Mesothelial cell of epicardium (in vitro differentiated cells): ENCODE measurements around the gene TAPT1. TPM values are rescaled to one million over a fixed set of nuclear protein-coding genes. Genes with fewer than 3 reads are reported as not detected.

Experiments used
- DNase-seq, 2 experiments: peaks; one replicate each; pipeline ENCODE4 v3.0.0; 2021; ENCODE audit warnings: low spot score in 2 of 2; ENCODE audit not compliant: unreplicated experiment in 2 of 2
- H3K27ac Mint-ChIP-seq: 2 replicates; pipeline ENCODE4 v1.8.0; 2021; ENCODE audit warnings: mixed read lengths
- H3K27me3 Mint-ChIP-seq: 2 replicates; pipeline ENCODE4 v1.8.0; 2021; ENCODE audit warnings: low read depth, mixed read lengths
- H3K36me3 Mint-ChIP-seq: 2 replicates; pipeline ENCODE4 v1.8.0; 2021; ENCODE audit warnings: mixed read lengths
- H3K4me1 Mint-ChIP-seq: 2 replicates; pipeline ENCODE4 v1.8.0; 2021; ENCODE audit warnings: mixed read lengths
- H3K4me3 Mint-ChIP-seq: 2 replicates; pipeline ENCODE4 v1.8.0; 2021; ENCODE audit warnings: mild to moderate bottlenecking, moderate library complexity, mixed read lengths
- H3K9me3 Mint-ChIP-seq: 2 replicates; pipeline ENCODE4 v1.8.0; 2021; ENCODE audit warnings: mixed read lengths
- total RNA-seq: library from RNA; stranded (reverse); gene quantifications from 3 replicates; pipeline ENCODE4 v1.2.1, GENCODE V29; 2021
- TF ChIP-seq, protein P1 (sequence below): fragments of 200-600 bp; sonication (generic); IDR thresholded peaks from one replicate; pipeline ENCODE4 v1.5.0; 2021; ENCODE audit warnings: antibody characterized with exemption; ENCODE audit not compliant: unreplicated experiment

TAPT1 gene
- total RNA-seq, 1 donor from 2014 or later: 38.7 TPM

DNA sequence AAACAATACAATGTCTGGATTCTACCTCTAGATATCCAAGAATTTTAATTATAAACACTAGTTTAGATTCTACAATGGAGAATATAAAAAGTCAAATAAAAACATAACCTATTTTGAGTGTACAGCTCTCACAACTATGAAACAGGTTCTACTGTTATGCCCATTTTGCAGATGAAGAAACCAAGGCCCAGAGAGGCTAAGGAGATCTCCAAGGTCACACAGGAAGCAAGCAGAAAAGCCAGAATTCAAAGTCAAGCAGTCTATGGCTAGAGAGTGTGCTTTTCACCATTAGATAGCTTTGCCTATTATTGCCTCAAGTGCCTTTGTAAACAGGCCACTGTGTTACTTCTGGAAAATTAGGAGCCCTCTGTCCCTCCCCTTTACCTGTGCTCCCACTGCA, 7.3 kb downstream of the TAPT1 start:
- Mint-ChIP-seq H3K9me3 (no peaks in the 10 kb centered on the region), H3K4me3 (no peak overlapping the region), H3K36me3 (peaks cover 2% of the 10 kb centered on the region), H3K27ac (no peak overlapping the region), H3K27me3 (no peaks in the 10 kb centered on the region), H3K4me1 (peaks cover 13% of the 10 kb centered on the region)
- no peak for DNase-seq
- TF ChIP-seq, protein P1, sequence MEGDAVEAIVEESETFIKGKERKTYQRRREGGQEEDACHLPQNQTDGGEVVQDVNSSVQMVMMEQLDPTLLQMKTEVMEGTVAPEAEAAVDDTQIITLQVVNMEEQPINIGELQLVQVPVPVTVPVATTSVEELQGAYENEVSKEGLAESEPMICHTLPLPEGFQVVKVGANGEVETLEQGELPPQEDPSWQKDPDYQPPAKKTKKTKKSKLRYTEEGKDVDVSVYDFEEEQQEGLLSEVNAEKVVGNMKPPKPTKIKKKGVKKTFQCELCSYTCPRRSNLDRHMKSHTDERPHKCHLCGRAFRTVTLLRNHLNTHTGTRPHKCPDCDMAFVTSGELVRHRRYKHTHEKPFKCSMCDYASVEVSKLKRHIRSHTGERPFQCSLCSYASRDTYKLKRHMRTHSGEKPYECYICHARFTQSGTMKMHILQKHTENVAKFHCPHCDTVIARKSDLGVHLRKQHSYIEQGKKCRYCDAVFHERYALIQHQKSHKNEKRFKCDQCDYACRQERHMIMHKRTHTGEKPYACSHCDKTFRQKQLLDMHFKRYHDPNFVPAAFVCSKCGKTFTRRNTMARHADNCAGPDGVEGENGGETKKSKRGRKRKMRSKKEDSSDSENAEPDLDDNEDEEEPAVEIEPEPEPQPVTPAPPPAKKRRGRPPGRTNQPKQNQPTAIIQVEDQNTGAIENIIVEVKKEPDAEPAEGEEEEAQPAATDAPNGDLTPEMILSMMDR: no peak

GRCh38 chr4:16217300-16218051, 8.8 kb downstream of the TAPT1 start:
- TF ChIP-seq, protein P1: no peak
- DNase-seq: no peak
- Mint-ChIP-seq H3K4me3 (no peak overlapping the region), H3K27me3 (no peaks in the 10 kb centered on the region), H3K27ac (no peak overlapping the region), H3K4me1 (peaks cover 13% of the 10 kb centered on the region), H3K36me3 (peaks cover 2% of the 10 kb centered on the region), H3K9me3 (no peaks in the 10 kb centered on the region)

DNA sequence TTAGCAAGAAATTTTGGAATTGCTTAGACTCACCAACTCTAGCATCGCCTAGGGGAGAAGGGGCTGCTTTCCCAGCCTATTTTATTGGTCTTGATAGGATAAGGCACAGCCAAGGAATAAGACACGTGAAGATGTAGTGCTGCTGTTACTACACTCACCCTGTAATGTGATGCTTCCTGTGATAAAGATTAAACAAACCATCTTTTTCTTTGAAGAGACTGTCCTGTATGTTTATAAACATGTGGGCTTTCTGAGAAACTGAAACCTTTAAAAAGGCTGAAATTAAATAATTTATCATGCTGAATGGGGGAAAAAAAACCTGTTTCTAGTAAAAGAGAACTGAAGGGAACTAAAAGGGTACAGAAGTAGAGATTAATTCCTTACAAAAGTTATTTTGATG, 13.2 kb downstream of the TAPT1 start:
- no peak for DNase-seq
- Mint-ChIP-seq H3K27me3 (no peaks in the 10 kb centered on the region), H3K36me3 (no peaks in the 10 kb centered on the region), H3K4me3 (no peak overlapping the region), H3K9me3 (no peaks in the 10 kb centered on the region), H3K27ac (peak overlapping the region; percentile 57), H3K4me1 (peaks cover 19% of the 10 kb centered on the region)
- TF ChIP-seq, protein P1: no peak

- Mint-ChIP-seq H3K4me3 (no peak overlapping the region), H3K9me3 (no peaks in the 10 kb centered on the region), H3K27me3 (no peaks in the 10 kb centered on the region), H3K27ac (peak overlapping the region; percentile 58), H3K4me1 (peaks cover 19% of the 10 kb centered on the region), H3K36me3 (no peaks in the 10 kb centered on the region)
- DNase-seq: no peak
- TF ChIP-seq, protein P1: no peak
Measured at GRCh38 chr4:16212138-16212782, 14.0 kb downstream of the TAPT1 start.

DNA sequence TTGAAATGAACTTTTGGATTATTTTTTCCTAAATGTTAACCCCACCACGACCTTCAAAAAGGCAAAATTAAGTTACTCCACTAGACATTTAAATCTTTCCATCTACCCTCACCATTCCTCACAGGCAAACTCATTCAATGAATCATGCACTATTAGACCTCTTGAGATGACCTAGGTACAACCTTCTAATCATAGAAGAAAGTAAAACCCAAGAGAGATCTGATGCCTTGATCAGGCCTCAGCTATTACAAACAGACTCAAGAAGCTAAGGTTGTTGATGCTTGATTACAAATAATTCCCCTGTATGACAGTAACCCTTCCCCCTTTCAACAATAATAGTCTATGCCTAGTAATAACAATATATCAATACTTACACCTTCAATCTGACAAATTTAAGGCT, 18.9 kb downstream of the TAPT1 start:
- Mint-ChIP-seq H3K4me3 (no peak overlapping the region), H3K4me1 (peaks cover 6% of the 10 kb centered on the region), H3K36me3 (no peaks in the 10 kb centered on the region), H3K9me3 (no peaks in the 10 kb centered on the region), H3K27ac (no peak overlapping the region), H3K27me3 (no peaks in the 10 kb centered on the region)
- TF ChIP-seq, protein P1: no peak
- DNase-seq: no peak
